Fibroblast of lung (primary cell): ENCODE data around the gene DUT. TPM values are rescaled to one million over a fixed set of nuclear protein-coding genes. Genes with fewer than 3 reads are reported as not detected.

Experiments
- DNase-seq, 2 donors: peaks; one replicate each; pipeline versions ENCODE4 v3.0.0 to v3.0.0-alpha.2; 2010; ENCODE audit warnings: low read depth in 2 of 2
- H2AFZ ChIP-seq: 2 replicates; pipeline ENCODE4 v1.5.1; 2012; ENCODE audit warnings: low read length, control low read depth, inconsistent platforms
- H3K27ac ChIP-seq: 2 replicates; pipeline ENCODE4 v1.5.1; 2011; ENCODE audit warnings: low read length, control low read depth; ENCODE audit not compliant: insufficient read depth
- H3K27me3 ChIP-seq: 2 replicates; pipeline ENCODE4 v1.5.1; 2011; ENCODE audit warnings: mild to moderate bottlenecking, low read length; ENCODE audit not compliant: control insufficient read depth, insufficient read depth
- H3K36me3 ChIP-seq: 2 replicates; pipeline ENCODE4 v1.5.1; 2011; ENCODE audit warnings: low read length; ENCODE audit not compliant: control insufficient read depth, insufficient read depth
- H3K4me1 ChIP-seq: 2 replicates; pipeline ENCODE4 v1.5.1; 2011; ENCODE audit warnings: low read length; ENCODE audit not compliant: control insufficient read depth, insufficient read depth; ENCODE audit errors: extremely low read depth
- H3K4me2 ChIP-seq: 2 replicates; pipeline ENCODE4 v1.5.1; 2011; ENCODE audit warnings: low read length, control low read depth; ENCODE audit not compliant: insufficient read depth; ENCODE audit errors: extremely low read depth
- H3K4me3 ChIP-seq, 4 experiments: fragments of 200-600 bp in 1 of 4; sonication (generic) in 1 of 4; replicated peaks in 1 of 4; 2 replicates each; pipeline ENCODE4 v1.5.1; 2011 to 2016; ENCODE audit warnings: low read length in 4 of 4, low read depth in 3 of 4, mild to moderate bottlenecking in 3 of 4, control low read depth in 2 of 4, inconsistent platforms in 1 of 4, mixed read lengths in 1 of 4; ENCODE audit not compliant: insufficient read depth in 1 of 4; ENCODE audit errors: control extremely low read depth in 1 of 4
- H3K79me2 ChIP-seq: 2 replicates; pipeline ENCODE4 v1.5.1; 2012; ENCODE audit warnings: mild to moderate bottlenecking, low read length, inconsistent platforms; ENCODE audit not compliant: control insufficient read depth, insufficient read depth
- H3K9ac ChIP-seq: 2 replicates; pipeline ENCODE4 v1.5.1; 2011; ENCODE audit warnings: mild to moderate bottlenecking, low read length, control low read depth; ENCODE audit not compliant: insufficient read depth
- H3K9me3 ChIP-seq: 2 replicates; pipeline ENCODE4 v1.5.1; 2012; ENCODE audit warnings: low read depth, low read length; ENCODE audit not compliant: control insufficient read depth, insufficient read depth
- H4K20me1 ChIP-seq: 2 replicates; pipeline ENCODE4 v1.5.1; 2011; ENCODE audit warnings: low read length; ENCODE audit not compliant: control insufficient read depth, insufficient read depth; ENCODE audit errors: extremely low read depth
- CTCF ChIP-seq, 2 donors: IDR thresholded peaks in 1 of 2; conservative IDR thresholded peaks in 1 of 2; 1 replicate in 1 of 2; 2 replicates in 1 of 2; pipeline ENCODE4 v1.5.1; 2011 to 2012; ENCODE audit warnings: low read length in 2 of 2, control low read depth in 1 of 2, inconsistent platforms in 1 of 2, low read depth in 1 of 2, mild to moderate bottlenecking in 1 of 2
- EZH2 ChIP-seq: IDR thresholded peaks from 2 replicates; pipeline ENCODE4 v1.5.1; 2012; ENCODE audit warnings: low read length, control low read depth, mild to moderate bottlenecking; ENCODE audit errors: missing control alignments
- polyA plus RNA-seq, 2 donors: library from polyadenylated mRNA; depleted of rRNA in 1 of 2; stranded (reverse) in 1 of 2; unstranded in 1 of 2; fragments of >200 nt; gene quantifications; 2 replicates each; pipeline ENCODE4 v1.2.1, GENCODE V29; 2011 to 2012; ENCODE audit warnings: missing spikeins in 1 of 2
- total RNA-seq: library from RNA; depleted of rRNA; stranded (reverse); fragments of >200 nt; gene quantifications from 2 replicates; pipeline ENCODE4 v1.2.1, GENCODE V29; 2014

Gene DUT
- total and polyA plus RNA-seq, 2 donors (not counting 1 experiment from before 2014, with no cell fraction given): 47.6 to 52.9 TPM

DNA sequence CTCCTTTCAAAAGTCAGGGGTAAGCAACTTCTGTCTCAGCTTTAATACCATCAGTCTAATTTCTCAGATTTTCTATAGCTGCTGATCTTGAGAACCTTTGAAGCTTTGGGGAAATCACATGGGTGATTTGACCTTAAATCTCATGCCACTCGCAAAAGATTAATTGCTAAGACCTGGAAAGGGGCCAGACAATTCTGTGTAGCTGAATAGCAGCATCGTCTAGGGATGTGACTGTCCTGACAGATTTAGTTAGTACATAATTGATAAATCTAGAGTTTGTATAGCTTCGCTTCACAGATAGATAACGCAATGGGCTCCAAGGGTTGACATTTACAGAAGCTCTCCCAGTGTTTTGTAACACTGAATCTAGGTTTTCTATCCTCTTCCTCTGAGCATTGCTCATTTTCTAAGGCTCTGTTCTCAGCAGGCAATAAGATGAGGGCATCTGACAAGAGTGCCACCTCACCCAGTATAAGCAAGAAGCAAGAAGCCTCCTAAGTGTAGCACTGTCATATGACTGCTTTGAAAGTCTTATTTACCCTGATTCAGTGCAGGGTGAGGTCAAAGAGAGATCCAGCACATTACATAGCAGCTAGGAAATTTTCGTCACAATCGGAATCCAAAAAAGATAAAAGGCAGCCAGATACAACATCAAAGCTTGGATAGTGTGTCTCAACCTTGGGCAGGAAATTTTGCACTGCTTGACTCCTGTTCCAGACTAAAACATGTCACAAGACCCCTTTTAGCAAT is 47.7 kb upstream of the DUT start:
- Histone ChIP-seq H3K4me2 (no peak overlapping the region), H3K9ac (no peak overlapping the region), H3K4me3 (no peak overlapping the region), H4K20me1 (no peaks in the 10 kb centered on the region), H3K4me1 (no peaks in the 10 kb centered on the region), H3K9me3 (no peaks in the 10 kb centered on the region), H2AFZ (no peak overlapping the region), H3K36me3 (no peaks in the 10 kb centered on the region), H3K27ac (no peak overlapping the region), H3K79me2 (no peaks in the 10 kb centered on the region), H3K27me3 (no peaks in the 10 kb centered on the region)
- TF ChIP-seq CTCF (conservative IDR thresholded peaks at IDR 0.05 in 1 of 2, IDR thresholded peaks at IDR 0.05 in 1 of 2; ENCODE audit: low read depth in 1 of 2, low read length in 2 of 2) (no peak), EZH2 (no peak)
- peak; percentile 12 to 32 for DNase-seq

DNA sequence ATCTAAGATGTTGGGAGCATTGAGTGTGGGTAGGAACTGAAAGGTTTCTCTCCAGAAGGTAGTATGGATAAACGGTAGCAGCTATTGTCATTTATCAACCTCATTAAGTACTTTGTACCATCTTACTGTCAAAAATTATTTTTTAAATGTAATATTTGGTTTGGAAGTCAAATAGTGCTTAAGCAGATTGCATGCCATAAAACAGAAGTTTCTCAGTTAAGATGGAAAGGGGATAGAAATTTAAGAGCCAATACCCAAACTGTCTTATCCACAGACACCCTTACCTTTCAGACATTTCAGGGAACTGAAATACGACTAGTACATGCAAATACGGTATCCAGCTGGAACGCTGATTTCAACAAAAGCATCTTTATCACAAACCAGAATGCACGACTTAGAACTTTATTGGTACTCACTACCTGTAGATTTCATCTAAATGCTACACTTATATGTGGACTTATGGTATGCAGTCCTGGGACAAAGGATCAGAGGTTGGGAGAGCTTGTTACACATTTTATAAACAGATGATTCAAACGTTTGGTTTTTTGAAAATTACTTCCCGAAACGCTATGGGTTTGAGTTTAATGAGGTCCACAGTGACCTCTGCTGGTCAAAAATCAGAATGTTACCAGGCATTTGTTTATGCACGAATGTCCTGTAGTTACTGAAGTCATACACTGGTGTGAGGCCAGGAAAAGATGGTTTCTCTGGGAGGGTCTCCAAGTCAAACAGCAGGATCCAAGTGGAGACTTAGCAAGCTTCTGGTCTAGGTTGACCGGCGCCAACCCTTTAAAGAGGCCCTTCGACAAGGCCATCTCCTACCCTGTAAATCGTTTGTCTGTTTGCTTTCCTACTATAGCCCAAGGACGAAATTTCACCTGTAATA is 45.7 kb upstream of the DUT start:
- H2AFZ ChIP-seq: peak overlapping the region; percentile 71
- peak; percentile 80 to 94 for DNase-seq
- H3K27ac ChIP-seq: no peak overlapping the region
- TF ChIP-seq CTCF (conservative IDR thresholded peaks at IDR 0.05 in 1 of 2, IDR thresholded peaks at IDR 0.05 in 1 of 2; ENCODE audit: low read depth in 1 of 2, low read length in 2 of 2) (peak; percentile 61 to 66), EZH2 (no peak)
- peak overlapping the region in 2 of 4 experiments; percentile 0 to 18 for H3K4me3 ChIP-seq
- H3K79me2 ChIP-seq: no peaks in the 10 kb centered on the region
- H3K4me1 ChIP-seq: no peaks in the 10 kb centered on the region
- H3K9me3 ChIP-seq: no peaks in the 10 kb centered on the region
- H4K20me1 ChIP-seq: no peaks in the 10 kb centered on the region
- H3K4me2 ChIP-seq: peak overlapping the region; percentile 87
- no peaks in the 10 kb centered on the region for H3K27me3 ChIP-seq
- H3K9ac ChIP-seq: no peak overlapping the region
- H3K36me3 ChIP-seq: no peaks in the 10 kb centered on the region

- DNase-seq: no peak
- Histone ChIP-seq H3K4me3 (no peak overlapping the region), H3K4me1 (no peaks in the 10 kb centered on the region), H3K27me3 (no peaks in the 10 kb centered on the region), H3K27ac (no peak overlapping the region), H3K36me3 (no peaks in the 10 kb centered on the region), H3K9ac (no peak overlapping the region), H3K4me2 (no peak overlapping the region), H4K20me1 (no peaks in the 10 kb centered on the region), H3K79me2 (no peaks in the 10 kb centered on the region), H3K9me3 (no peaks in the 10 kb centered on the region), H2AFZ (no peak overlapping the region)
- TF ChIP-seq EZH2: no peak
Observed at GRCh38 chr15:48289628-48290027, 41.6 kb upstream of the DUT start.
